ENCODE results near the gene GABRB1.

The GABRB1 gene

DNA sequence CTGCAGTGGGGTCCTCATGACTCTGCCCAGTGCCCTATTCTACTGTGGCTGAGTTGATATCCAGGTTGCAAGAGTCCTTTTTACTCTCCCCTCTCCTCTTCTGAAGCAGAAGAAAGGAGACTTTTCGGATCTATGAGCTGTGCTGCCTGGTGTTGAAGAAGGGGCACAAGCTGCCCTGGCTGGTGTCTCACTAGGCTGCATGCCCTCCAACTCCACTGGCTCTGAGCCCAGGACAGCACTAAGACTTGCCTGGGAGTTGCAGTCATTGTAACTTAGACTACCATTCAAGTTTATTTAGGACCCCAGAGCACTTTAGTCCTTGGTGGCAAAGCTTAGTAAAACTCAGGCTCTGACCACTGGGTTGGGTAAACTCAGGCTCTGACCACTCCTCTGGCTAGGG, 89.4 kb downstream of the GABRB1 start:
- Histone ChIP-seq H3K27me3 (ENCODE audit: insufficient read depth, low read length, poor library complexity, severe bottlenecking) (no peaks in the 10 kb centered on the region), H3K79me2 (ENCODE audit: insufficient read depth, low read length) (no peaks in the 10 kb centered on the region), H3K36me3 (ENCODE audit: insufficient read depth, low read length) (no peaks in the 10 kb centered on the region), H3K4me1 (ENCODE audit: insufficient read depth, low read length, poor library complexity, severe bottlenecking) (no peaks in the 10 kb centered on the region), H3F3A (ENCODE audit: low read depth) (no peaks in the 10 kb centered on the region), H3K4me3 (ENCODE audit: low read length, poor library complexity, severe bottlenecking) (no peak overlapping the region), H3K4me2 (ENCODE audit: low read depth, low read length, poor library complexity, severe bottlenecking) (no peak overlapping the region), H3K9me2 (replicated peaks; ENCODE audit: low read depth, low read length) (no peaks in the 10 kb centered on the region), H2AFZ (ENCODE audit: low read length) (no peak overlapping the region), H3K9ac (ENCODE audit: low read depth, low read length, poor library complexity, severe bottlenecking) (no peak overlapping the region), H3K9me3 (ENCODE audit: insufficient read depth, low read depth, low read length) (no peaks in the 10 kb centered on the region), H4K20me1 (ENCODE audit: insufficient read depth, low read length, poor library complexity, severe bottlenecking) (no peaks in the 10 kb centered on the region)
- TF ChIP-seq EZH2phosphoT487 (IDR thresholded peaks at IDR 0.05; ENCODE audit: borderline replicate concordance), result no peak
- TF ChIP-seq, protein P1, sequence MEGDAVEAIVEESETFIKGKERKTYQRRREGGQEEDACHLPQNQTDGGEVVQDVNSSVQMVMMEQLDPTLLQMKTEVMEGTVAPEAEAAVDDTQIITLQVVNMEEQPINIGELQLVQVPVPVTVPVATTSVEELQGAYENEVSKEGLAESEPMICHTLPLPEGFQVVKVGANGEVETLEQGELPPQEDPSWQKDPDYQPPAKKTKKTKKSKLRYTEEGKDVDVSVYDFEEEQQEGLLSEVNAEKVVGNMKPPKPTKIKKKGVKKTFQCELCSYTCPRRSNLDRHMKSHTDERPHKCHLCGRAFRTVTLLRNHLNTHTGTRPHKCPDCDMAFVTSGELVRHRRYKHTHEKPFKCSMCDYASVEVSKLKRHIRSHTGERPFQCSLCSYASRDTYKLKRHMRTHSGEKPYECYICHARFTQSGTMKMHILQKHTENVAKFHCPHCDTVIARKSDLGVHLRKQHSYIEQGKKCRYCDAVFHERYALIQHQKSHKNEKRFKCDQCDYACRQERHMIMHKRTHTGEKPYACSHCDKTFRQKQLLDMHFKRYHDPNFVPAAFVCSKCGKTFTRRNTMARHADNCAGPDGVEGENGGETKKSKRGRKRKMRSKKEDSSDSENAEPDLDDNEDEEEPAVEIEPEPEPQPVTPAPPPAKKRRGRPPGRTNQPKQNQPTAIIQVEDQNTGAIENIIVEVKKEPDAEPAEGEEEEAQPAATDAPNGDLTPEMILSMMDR (conservative IDR thresholded peaks at IDR 0.05; ENCODE audit: low read length), result no peak

DNA sequence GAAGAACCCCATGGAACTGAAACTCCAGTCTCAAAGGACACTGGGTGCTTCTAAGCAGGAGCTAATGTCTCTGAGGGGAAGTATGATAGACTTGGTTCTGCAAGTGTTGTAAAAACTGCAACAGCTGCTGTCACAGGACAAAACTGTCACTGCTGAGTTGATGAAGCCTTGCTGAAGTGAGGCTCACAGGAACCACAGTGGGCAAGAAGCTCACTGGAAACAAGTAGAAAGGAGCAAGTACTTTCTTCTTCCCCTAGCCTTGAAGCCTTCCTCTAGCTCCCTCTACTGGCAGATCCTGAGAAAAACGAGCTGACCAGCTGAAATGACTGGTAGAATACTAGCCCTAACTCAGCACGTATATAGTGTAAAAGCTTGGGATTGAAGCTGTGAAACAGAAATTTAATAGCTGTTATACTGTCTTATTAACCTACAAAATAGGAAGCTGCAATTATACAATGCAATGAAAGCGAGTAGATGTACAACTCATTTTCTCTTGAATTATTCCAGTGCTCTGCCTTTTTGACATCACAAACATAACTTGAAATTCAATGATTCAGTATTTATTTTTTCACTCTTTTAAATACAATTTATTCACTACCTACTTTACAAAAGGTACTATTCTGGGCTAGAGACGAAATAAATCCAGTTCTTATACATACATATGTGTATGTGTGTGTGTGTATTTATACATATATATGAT, 91.4 kb downstream of the GABRB1 start:
- H3K9ac ChIP-seq (ENCODE audit: low read depth, low read length, poor library complexity, severe bottlenecking), result no peak overlapping the region

DNA sequence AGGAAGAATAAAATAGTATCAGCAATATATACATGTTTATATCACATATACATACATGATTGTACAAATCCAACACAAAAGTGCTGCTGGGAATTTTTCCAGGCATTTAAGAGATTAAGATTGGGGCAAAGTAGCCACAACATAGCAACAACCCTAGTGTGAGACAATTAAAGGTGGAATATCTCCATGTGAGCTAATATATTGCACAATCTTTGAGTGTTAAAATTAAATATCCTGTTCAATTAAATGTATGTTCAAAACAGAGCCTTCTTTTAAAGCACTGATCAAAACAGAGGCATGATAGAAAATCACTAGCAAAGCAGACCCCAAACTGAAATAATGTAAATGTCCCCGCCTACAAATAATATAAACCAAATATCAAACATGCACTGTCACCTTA, 97.6 kb downstream of the GABRB1 start:
- no peaks in the 10 kb centered on the region for H3F3A ChIP-seq (ENCODE audit: low read depth)
- H3K9me2 ChIP-seq (replicated peaks; ENCODE audit: low read depth, low read length), result no peaks in the 10 kb centered on the region
- H3K9me3 ChIP-seq (ENCODE audit: insufficient read depth, low read depth, low read length), result no peaks in the 10 kb centered on the region
- no peak overlapping the region for H3K9ac ChIP-seq (ENCODE audit: low read depth, low read length, poor library complexity, severe bottlenecking)
- H4K20me1 ChIP-seq (ENCODE audit: insufficient read depth, low read length, poor library complexity, severe bottlenecking), result no peaks in the 10 kb centered on the region
- no peaks in the 10 kb centered on the region for H3K36me3 ChIP-seq (ENCODE audit: insufficient read depth, low read length)
- no peak overlapping the region for H3K4me2 ChIP-seq (ENCODE audit: low read depth, low read length, poor library complexity, severe bottlenecking)
- no peaks in the 10 kb centered on the region for H3K4me1 ChIP-seq (ENCODE audit: insufficient read depth, low read length, poor library complexity, severe bottlenecking)
- TF ChIP-seq, protein P1 (conservative IDR thresholded peaks at IDR 0.05; ENCODE audit: low read length), result no peak
- TF ChIP-seq EZH2phosphoT487 (IDR thresholded peaks at IDR 0.05; ENCODE audit: borderline replicate concordance), result no peak
- H3K79me2 ChIP-seq (ENCODE audit: insufficient read depth, low read length), result no peaks in the 10 kb centered on the region
- no peak overlapping the region for H2AFZ ChIP-seq (ENCODE audit: low read length)
- no peaks in the 10 kb centered on the region for H3K27me3 ChIP-seq (ENCODE audit: insufficient read depth, low read length, poor library complexity, severe bottlenecking)
- H3K4me3 ChIP-seq (ENCODE audit: low read length, poor library complexity, severe bottlenecking), result no peak overlapping the region

More for the DNA sequence above, 91.4 kb downstream of the GABRB1 start:
- no peaks in the 10 kb centered on the region for H3K27me3 ChIP-seq (ENCODE audit: insufficient read depth, low read length, poor library complexity, severe bottlenecking)
- no peak for TF ChIP-seq EZH2phosphoT487 (IDR thresholded peaks at IDR 0.05; ENCODE audit: borderline replicate concordance)
- TF ChIP-seq, protein P1 (conservative IDR thresholded peaks at IDR 0.05; ENCODE audit: low read length), result peak; percentile 96
- H3K4me1 ChIP-seq (ENCODE audit: insufficient read depth, low read length, poor library complexity, severe bottlenecking), result no peaks in the 10 kb centered on the region
- H3F3A ChIP-seq (ENCODE audit: low read depth), result no peaks in the 10 kb centered on the region
- H2AFZ ChIP-seq (ENCODE audit: low read length), result peak overlapping the region; percentile 80
- H3K9me2 ChIP-seq (replicated peaks; ENCODE audit: low read depth, low read length), result no peaks in the 10 kb centered on the region
- H3K9me3 ChIP-seq (ENCODE audit: insufficient read depth, low read depth, low read length), result no peaks in the 10 kb centered on the region
- H3K36me3 ChIP-seq (ENCODE audit: insufficient read depth, low read length), result no peaks in the 10 kb centered on the region
- no peak overlapping the region for H3K4me2 ChIP-seq (ENCODE audit: low read depth, low read length, poor library complexity, severe bottlenecking)
- H4K20me1 ChIP-seq (ENCODE audit: insufficient read depth, low read length, poor library complexity, severe bottlenecking), result no peaks in the 10 kb centered on the region
- H3K79me2 ChIP-seq (ENCODE audit: insufficient read depth, low read length), result no peaks in the 10 kb centered on the region
- H3K4me3 ChIP-seq (ENCODE audit: low read length, poor library complexity, severe bottlenecking), result no peak overlapping the region

Data from Loucy (cell line).